OCI-LY3 (cell line): ENCODE measurements around the gene KLK5.
"Not testable (repeated sequence)": the region's sequence is repeated elsewhere in the genome, so short reads cannot be mapped to it uniquely, and the experiment has no call there.

Source experiments
- CTCF ChIP-seq: fragments of 200-600, 300-600 bp; sonication (generic); IDR thresholded peaks from 2 replicates; pipeline ENCODE4 v1.5.1; 2014; ENCODE audit warnings: antibody characterized with exemption, low read length, low read depth
- EZH2phosphoT487 ChIP-seq: fragments of 200-600 bp; shearing (Covaris generic); IDR thresholded peaks from 2 replicates; pipeline ENCODE4 v1.6.1; 2018; ENCODE audit warnings: antibody characterized with exemption, mixed run types, low read depth

DNA sequence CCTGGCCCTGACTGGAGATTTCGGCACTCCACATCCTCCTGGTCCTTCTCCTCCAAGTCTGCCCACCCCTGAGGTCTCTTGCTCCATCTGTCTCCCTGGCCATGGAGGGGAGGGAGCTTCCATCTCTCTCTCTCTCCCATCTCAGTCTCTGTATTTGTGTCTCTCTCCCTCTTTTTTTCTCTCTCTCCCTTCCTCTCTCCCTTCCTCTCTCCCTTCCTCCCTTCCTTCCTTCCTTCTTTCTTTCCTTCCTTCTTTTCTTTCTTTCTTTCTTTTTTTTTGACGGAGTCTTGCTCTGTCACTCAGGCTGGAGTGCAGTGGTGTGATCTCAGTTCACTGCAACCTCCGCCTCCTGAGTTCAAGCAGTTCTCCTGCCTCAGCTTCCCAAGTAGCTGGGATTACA is 17.0 kb upstream of the KLK5 start:
- not testable (repeated sequence) for TF ChIP-seq CTCF, EZH2phosphoT487
